Measurements from ENCODE around the gene FABP1. TPM values are rescaled to one million over a fixed set of nuclear protein-coding genes. Genes with fewer than 3 reads are reported as not detected.

FABP1 gene
- total and polyA plus RNA-seq, 10 donors, result 0.15 to 3.6 (median 0.39) TPM; not detected in 7

- Histone ChIP-seq H3K27me3 (replicated peaks in 1 of 7) (no peaks in the 10 kb centered on the region), H3K4me1 (peaks cover 0 to 4% (median 0%) of the 10 kb centered on the region in 6 donors), H3K27ac (no peak overlapping the region), H3K4me3 (no peak overlapping the region), H3K9me3 (no peaks in the 10 kb centered on the region), H3K36me3 (no peaks in the 10 kb centered on the region)
- WGBS, 5 donors, result 89 to 99% (median 94%) methylated on average over 2 of the region's 2 CpGs
- TF ChIP-seq POLR2A (IDR thresholded peaks at IDR 0.05) (no peak), POLR2AphosphoS5 (IDR thresholded peaks at IDR 0.05) (no peak)
- TF ChIP-seq, protein P1, sequence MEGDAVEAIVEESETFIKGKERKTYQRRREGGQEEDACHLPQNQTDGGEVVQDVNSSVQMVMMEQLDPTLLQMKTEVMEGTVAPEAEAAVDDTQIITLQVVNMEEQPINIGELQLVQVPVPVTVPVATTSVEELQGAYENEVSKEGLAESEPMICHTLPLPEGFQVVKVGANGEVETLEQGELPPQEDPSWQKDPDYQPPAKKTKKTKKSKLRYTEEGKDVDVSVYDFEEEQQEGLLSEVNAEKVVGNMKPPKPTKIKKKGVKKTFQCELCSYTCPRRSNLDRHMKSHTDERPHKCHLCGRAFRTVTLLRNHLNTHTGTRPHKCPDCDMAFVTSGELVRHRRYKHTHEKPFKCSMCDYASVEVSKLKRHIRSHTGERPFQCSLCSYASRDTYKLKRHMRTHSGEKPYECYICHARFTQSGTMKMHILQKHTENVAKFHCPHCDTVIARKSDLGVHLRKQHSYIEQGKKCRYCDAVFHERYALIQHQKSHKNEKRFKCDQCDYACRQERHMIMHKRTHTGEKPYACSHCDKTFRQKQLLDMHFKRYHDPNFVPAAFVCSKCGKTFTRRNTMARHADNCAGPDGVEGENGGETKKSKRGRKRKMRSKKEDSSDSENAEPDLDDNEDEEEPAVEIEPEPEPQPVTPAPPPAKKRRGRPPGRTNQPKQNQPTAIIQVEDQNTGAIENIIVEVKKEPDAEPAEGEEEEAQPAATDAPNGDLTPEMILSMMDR (IDR thresholded peaks at IDR 0.05 in 8 of 11, conservative IDR thresholded peaks at IDR 0.05 in 3 of 11), result no peak
- DNase-seq, result no peak
- intact Hi-C loops (cut with DNase I; ENCODE audit: low total_unique reads), result no loop called here
Observed at GRCh38 chr2:88085099-88085498, 42.8 kb downstream of the FABP1 start.

- Histone ChIP-seq H3K9me3 (no peaks in the 10 kb centered on the region), H3K36me3 (no peaks in the 10 kb centered on the region), H3K4me3 (no peak overlapping the region), H3K27me3 (replicated peaks in 1 of 7) (no peaks in the 10 kb centered on the region), H3K4me1 (no peaks in the 10 kb centered on the region), H3K27ac (no peak overlapping the region)
- intact Hi-C loops (cut with DNase I; ENCODE audit: low total_unique reads), result no loop called here
- TF ChIP-seq, protein P1 (IDR thresholded peaks at IDR 0.05 in 8 of 11, conservative IDR thresholded peaks at IDR 0.05 in 3 of 11), result no peak
- TF ChIP-seq POLR2A (IDR thresholded peaks at IDR 0.05) (no peak), POLR2AphosphoS5 (IDR thresholded peaks at IDR 0.05) (no peak)
- 79 to 95% (median 92%) methylated on average over 1 of the region's 1 CpG for WGBS, 5 donors
- no peak for DNase-seq
Observed at GRCh38 chr2:88082781-88083180, 45.1 kb downstream of the FABP1 start.

DNA sequence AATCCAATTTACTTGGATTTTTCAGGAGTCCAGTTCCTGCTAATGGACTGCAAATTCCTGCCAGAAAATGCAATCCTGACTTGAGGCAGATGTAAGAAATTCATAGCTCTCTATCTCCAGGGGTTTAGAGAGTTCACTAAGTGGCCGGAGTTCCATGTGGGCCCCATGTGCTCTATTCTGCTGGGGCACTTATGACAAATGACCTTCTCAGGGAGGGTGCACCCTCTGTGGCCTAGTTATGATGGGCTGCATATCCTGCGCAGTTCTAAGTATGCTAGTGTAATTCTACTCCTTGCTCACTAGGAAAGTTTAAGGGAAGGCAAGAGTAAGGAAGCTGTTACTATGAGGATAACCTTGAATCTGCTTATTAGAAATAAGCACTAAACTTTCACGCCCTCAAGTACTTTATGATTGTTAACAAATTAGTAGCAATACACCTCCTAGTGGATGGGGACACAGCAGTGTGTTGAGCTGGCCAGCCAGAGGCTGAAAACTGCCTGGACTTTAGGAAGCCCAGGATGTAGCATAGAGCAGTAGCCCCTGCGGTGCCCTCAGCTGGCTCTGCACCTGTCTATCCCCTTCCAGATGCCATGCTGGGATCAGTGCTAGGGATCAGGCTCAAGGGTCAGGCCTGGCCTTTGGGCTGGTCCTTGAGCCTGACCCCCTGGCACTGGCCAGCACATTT lies 45.8 kb downstream of the FABP1 start:
- no peaks in the 10 kb centered on the region for H3K27me3 ChIP-seq (replicated peaks in 1 of 7)
- H3K27ac ChIP-seq, result no peak overlapping the region
- no peaks in the 10 kb centered on the region for H3K4me1 ChIP-seq
- 70 to 87% (median 84%) methylated on average over 4 of the region's 4 CpGs for WGBS, 5 donors
- no peaks in the 10 kb centered on the region for H3K36me3 ChIP-seq
- TF ChIP-seq, protein P1 (IDR thresholded peaks at IDR 0.05 in 8 of 11, conservative IDR thresholded peaks at IDR 0.05 in 3 of 11), result no peak
- TF ChIP-seq POLR2AphosphoS5 (IDR thresholded peaks at IDR 0.05) (no peak), POLR2A (IDR thresholded peaks at IDR 0.05) (no peak)
- no peaks in the 10 kb centered on the region for H3K9me3 ChIP-seq
- intact Hi-C loops (cut with DNase I; ENCODE audit: low total_unique reads), result no loop called here
- no peak overlapping the region for H3K4me3 ChIP-seq
- no peak for DNase-seq

DNA sequence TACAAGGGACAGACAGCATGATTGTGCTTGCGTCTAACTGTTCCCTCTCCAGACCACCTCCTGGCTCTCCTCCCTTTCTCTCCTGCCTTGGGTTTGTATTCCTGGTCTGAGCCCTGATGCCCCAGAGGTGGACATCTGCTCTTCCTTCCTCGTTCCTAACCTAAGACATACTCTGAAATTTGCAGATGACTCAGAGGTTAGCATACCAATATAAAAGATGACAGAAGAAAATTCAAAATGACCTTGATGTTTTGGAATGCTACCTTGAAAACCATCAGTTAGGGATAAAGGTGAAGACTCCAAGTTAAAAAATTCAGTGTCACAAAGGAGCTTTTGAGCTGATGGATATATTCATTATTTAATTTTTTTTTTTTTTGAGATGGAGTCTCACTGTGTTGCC lies 47.3 kb downstream of the FABP1 start:
- intact Hi-C loops (cut with DNase I; ENCODE audit: low total_unique reads), result no loop called here
- Histone ChIP-seq H3K9me3 (no peaks in the 10 kb centered on the region), H3K4me3 (no peak overlapping the region), H3K27me3 (replicated peaks in 1 of 7) (no peaks in the 10 kb centered on the region), H3K36me3 (no peaks in the 10 kb centered on the region), H3K27ac (no peak overlapping the region), H3K4me1 (no peaks in the 10 kb centered on the region)
- no peak for DNase-seq
- TF ChIP-seq, protein P1 (IDR thresholded peaks at IDR 0.05 in 8 of 11, conservative IDR thresholded peaks at IDR 0.05 in 3 of 11), result no peak
- TF ChIP-seq POLR2AphosphoS5 (IDR thresholded peaks at IDR 0.05), result no peak
- TF ChIP-seq POLR2A (IDR thresholded peaks at IDR 0.05), result no peak
- 69 to 91% (median 78%) methylated on average over 2 of the region's 2 CpGs for WGBS, 5 donors

Measured in spleen (tissue), 11 donors.